NT2/D1 (cell line): Measurements from ENCODE around the gene PYGO2.

Experiments used
- YY1 ChIP-seq: IDR thresholded peaks from 2 replicates; pipeline ENCODE4 v1.6.1; 2011; ENCODE audit not compliant: insufficient read length, insufficient read depth
- ZNF274 ChIP-seq: IDR thresholded peaks from 2 replicates; pipeline ENCODE4 v1.6.1; 2011; ENCODE audit warnings: mild to moderate bottlenecking, low read depth, low read length

DNA sequence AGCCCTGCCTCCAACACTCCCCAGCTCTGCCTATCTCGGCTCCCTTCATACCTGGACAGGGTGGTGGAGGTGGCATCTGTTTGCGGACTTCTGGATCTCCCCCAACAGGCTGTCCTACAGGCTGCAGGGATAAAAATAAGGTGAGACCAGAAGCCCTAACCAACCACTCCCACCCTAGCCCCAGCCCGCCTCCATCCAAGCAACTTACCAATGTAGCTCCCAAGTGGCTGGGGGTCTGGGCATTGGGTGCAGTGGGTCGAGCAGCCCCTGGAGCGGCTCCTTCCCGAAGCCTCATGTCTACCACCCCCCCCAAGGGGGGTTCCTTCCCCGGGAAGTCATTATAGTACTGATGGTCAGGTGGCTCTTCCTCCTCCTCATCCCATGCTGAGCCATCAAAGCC lies 4.5 kb upstream of the PYGO2 start:
- TF ChIP-seq YY1 (no peak), ZNF274 (no peak)
